ENCODE measurements around the gene ARL15.

DNA sequence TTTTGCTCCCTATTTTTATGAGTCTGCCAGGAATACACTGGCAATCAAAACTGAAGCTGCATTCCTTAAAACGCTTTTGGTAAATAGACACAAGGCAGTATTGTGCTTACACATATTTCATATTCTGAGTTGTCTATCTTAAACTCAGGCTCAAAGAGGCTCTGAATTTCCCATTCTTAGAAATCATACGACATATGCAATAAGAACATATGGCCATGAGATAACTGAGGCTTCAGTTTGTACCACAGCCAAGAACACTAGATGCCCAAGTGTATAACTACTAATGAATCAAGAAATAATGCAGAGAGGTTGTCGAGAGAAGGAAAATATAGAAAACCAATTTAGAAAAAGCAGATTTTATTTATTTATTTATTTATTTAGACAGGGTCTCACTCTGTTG lies 392.5 kb downstream of the ARL15 start:
- TF ChIP-seq, protein P1, sequence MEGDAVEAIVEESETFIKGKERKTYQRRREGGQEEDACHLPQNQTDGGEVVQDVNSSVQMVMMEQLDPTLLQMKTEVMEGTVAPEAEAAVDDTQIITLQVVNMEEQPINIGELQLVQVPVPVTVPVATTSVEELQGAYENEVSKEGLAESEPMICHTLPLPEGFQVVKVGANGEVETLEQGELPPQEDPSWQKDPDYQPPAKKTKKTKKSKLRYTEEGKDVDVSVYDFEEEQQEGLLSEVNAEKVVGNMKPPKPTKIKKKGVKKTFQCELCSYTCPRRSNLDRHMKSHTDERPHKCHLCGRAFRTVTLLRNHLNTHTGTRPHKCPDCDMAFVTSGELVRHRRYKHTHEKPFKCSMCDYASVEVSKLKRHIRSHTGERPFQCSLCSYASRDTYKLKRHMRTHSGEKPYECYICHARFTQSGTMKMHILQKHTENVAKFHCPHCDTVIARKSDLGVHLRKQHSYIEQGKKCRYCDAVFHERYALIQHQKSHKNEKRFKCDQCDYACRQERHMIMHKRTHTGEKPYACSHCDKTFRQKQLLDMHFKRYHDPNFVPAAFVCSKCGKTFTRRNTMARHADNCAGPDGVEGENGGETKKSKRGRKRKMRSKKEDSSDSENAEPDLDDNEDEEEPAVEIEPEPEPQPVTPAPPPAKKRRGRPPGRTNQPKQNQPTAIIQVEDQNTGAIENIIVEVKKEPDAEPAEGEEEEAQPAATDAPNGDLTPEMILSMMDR (conservative IDR thresholded peaks at IDR 0.05; ENCODE audit: low read depth, low read length) = no peak
- no peak for TF ChIP-seq EZH2phosphoT487 (IDR thresholded peaks at IDR 0.05; ENCODE audit: borderline replicate concordance, low read length)
- TF ChIP-seq EZH2 (IDR thresholded peaks at IDR 0.05; ENCODE audit: low read length, unreplicated experiment) = no peak

Data from PC-3 (cell line).